Suppressor macrophage (primary cell): Measurements from ENCODE around the gene MSI1.
"Not testable (repeated sequence)": the region's sequence is repeated elsewhere in the genome, so short reads cannot be mapped to it uniquely, and the experiment has no call there.

ENCODE experiments used
- DNase-seq, 4 experiments: peaks; one replicate each; pipeline ENCODE4 v3.0.0-alpha.2; 2020 to 2022

Gene MSI1

GRCh38 chr12:120353556-120354317 lies 15.2 kb downstream of the MSI1 start:
- no peak for DNase-seq

- DNase-seq: no peak
Measured at GRCh38 chr12:120353136-120353535, 15.8 kb downstream of the MSI1 start.

GRCh38 chr12:120352117-120352516 lies 16.8 kb downstream of the MSI1 start:
- DNase-seq: no peak

- DNase-seq: no peak
Measured at GRCh38 chr12:120350576-120351350, 18.2 kb downstream of the MSI1 start.

GRCh38 chr12:120347766-120348165 lies 21.2 kb downstream of the MSI1 start:
- DNase-seq: no peak

- no peak for DNase-seq
Measured at GRCh38 chr12:120346681-120347080, 22.3 kb downstream of the MSI1 start.

- no peak for DNase-seq
Measured at GRCh38 chr12:120346031-120346430, 22.9 kb downstream of the MSI1 start.

GRCh38 chr12:120343692-120344091 lies 25.3 kb downstream of the MSI1 start:
- no peak for DNase-seq

GRCh38 chr12:120343039-120343537 lies 25.9 kb downstream of the MSI1 start:
- DNase-seq: no peak

GRCh38 chr12:120342175-120343038 lies 26.6 kb downstream of the MSI1 start:
- no peak for DNase-seq

- DNase-seq: no peak
Measured at GRCh38 chr12:120339256-120339655, 29.7 kb downstream of the MSI1 start.

GRCh38 chr12:120337730-120338129 lies 31.2 kb downstream of the MSI1 start:
- no peak for DNase-seq

- not testable (repeated sequence) for DNase-seq
Measured at GRCh38 chr12:120336392-120336791, 32.6 kb downstream of the MSI1 start.

GRCh38 chr12:120335447-120335846 lies 33.5 kb downstream of the MSI1 start:
- DNase-seq: peak; percentile 16 to 58 (median 30)

- DNase-seq: no peak
Measured at GRCh38 chr12:120332523-120332922, 36.4 kb downstream of the MSI1 start.

- no peak for DNase-seq
Measured at GRCh38 chr12:120332041-120332440, 36.9 kb downstream of the MSI1 start.

GRCh38 chr12:120331390-120331789 lies 37.6 kb downstream of the MSI1 start:
- no peak for DNase-seq

- no peak for DNase-seq
Measured at GRCh38 chr12:120328228-120328627, 40.7 kb downstream of the MSI1 start.

- DNase-seq: no peak
Measured at GRCh38 chr12:120327593-120327992, 41.4 kb downstream of the MSI1 start, which contains the start of gene PLA2G1B. TSS of gene PLA2G1B (minus strand) at chr12:120327779. CDS start at chr12:120327753, 26 bp downstream.

- no peak for DNase-seq
Measured at GRCh38 chr12:120324841-120325417, 44.0 kb downstream of the MSI1 start.

- no peak for DNase-seq
Measured at GRCh38 chr12:120323772-120324171, 45.2 kb downstream of the MSI1 start.
